Right atrium auricular region (tissue), 2 donors: ENCODE measurements around the gene RXFP4. TPM values are rescaled to one million over a fixed set of nuclear protein-coding genes. Genes with fewer than 3 reads are reported as not detected.

Source experiments
- DNase-seq: peaks from one replicate; pipeline ENCODE4 v3.0.0-alpha.2; 2019; ENCODE audit warnings: low spot score
- H3K27ac ChIP-seq, 2 donors: fragments of 200-600 bp; sonication (generic); 1 replicate in 1 of 2; 2 replicates in 1 of 2; pipeline ENCODE4 v1.5.1; 2016 to 2019
- H3K27me3 ChIP-seq, 2 donors: fragments of 200-600 bp; sonication (generic); one replicate each; pipeline versions ENCODE4 v1.5.1 to v1.6.0; 2017 to 2019
- H3K36me3 ChIP-seq: fragments of 200-600 bp; sonication (generic); one replicate; pipeline ENCODE4 v1.5.1; 2016
- H3K4me1 ChIP-seq, 2 donors: fragments of 200-600 bp; sonication (generic); one replicate each; pipeline versions ENCODE4 v1.5.1 to v1.6.0; 2017 to 2019
- H3K4me3 ChIP-seq, 2 donors: fragments of 200-600 bp; sonication (generic); 1 replicate in 1 of 2; 2 replicates in 1 of 2; pipeline ENCODE4 v1.5.1; 2017 to 2019; ENCODE audit warnings: mild to moderate bottlenecking in 1 of 2, moderate library complexity in 1 of 2
- H3K9me3 ChIP-seq, 2 donors: fragments of 200-600 bp; sonication (generic); one replicate each; pipeline ENCODE4 v1.5.1; 2019
- total RNA-seq, 2 donors: library from RNA; depleted of rRNA; stranded (reverse); fragments of >200 nt; gene quantifications; one replicate each; pipeline ENCODE4 v1.1.0, GENCODE V29; 2016
- TF ChIP-seq, protein P1 (sequence below), 2 donors: fragments of 200-600 bp; sonication (generic); IDR thresholded peaks; one replicate each; pipeline ENCODE4 v1.5.1; 2019; ENCODE audit warnings: antibody characterized with exemption in 2 of 2

The RXFP4 gene
- total RNA-seq, 2 donors from 2014 or later, result not detected

- Histone ChIP-seq H3K4me1 (peaks cover 0 to 45% of the 10 kb centered on the region in 2 donors), H3K27me3 (no peaks in the 10 kb centered on the region), H3K27ac (no peak overlapping the region), H3K36me3 (peaks cover 51% of the 10 kb centered on the region), H3K4me3 (no peak overlapping the region), H3K9me3 (no peaks in the 10 kb centered on the region)
- no peak for DNase-seq
- TF ChIP-seq, protein P1, sequence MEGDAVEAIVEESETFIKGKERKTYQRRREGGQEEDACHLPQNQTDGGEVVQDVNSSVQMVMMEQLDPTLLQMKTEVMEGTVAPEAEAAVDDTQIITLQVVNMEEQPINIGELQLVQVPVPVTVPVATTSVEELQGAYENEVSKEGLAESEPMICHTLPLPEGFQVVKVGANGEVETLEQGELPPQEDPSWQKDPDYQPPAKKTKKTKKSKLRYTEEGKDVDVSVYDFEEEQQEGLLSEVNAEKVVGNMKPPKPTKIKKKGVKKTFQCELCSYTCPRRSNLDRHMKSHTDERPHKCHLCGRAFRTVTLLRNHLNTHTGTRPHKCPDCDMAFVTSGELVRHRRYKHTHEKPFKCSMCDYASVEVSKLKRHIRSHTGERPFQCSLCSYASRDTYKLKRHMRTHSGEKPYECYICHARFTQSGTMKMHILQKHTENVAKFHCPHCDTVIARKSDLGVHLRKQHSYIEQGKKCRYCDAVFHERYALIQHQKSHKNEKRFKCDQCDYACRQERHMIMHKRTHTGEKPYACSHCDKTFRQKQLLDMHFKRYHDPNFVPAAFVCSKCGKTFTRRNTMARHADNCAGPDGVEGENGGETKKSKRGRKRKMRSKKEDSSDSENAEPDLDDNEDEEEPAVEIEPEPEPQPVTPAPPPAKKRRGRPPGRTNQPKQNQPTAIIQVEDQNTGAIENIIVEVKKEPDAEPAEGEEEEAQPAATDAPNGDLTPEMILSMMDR (IDR thresholded peaks at IDR 0.05), result no peak
Measured at GRCh38 chr1:155932487-155932886, 9.0 kb upstream of the RXFP4 start.

- Histone ChIP-seq H3K36me3 (peaks cover 41% of the 10 kb centered on the region), H3K9me3 (no peaks in the 10 kb centered on the region), H3K27me3 (no peaks in the 10 kb centered on the region), H3K27ac (peak overlapping the region; percentile 88 to 93), H3K4me1 (peaks cover 0 to 50% of the 10 kb centered on the region in 2 donors), H3K4me3 (peak overlapping the region; percentile 89 to 94)
- TF ChIP-seq, protein P1 (IDR thresholded peaks at IDR 0.05), result no peak
- no peak for DNase-seq
Measured at GRCh38 chr1:155933591-155934096, 7.8 kb upstream of the RXFP4 start.

GRCh38 chr1:155934097-155934935, 7.1 kb upstream of the RXFP4 start, which contains the start of gene KHDC4:
TSS of gene KHDC4 (minus strand) at chr1:155934413. CDS start at chr1:155934373, 40 bp downstream.
- no peaks in the 10 kb centered on the region for H3K27me3 ChIP-seq
- DNase-seq, result peak; percentile 98
- peak within 1 kb of the TSS; percentile 88 to 93 for H3K27ac ChIP-seq
- TF ChIP-seq, protein P1 (IDR thresholded peaks at IDR 0.05), result peak in 1 of 2 donors; percentile 47
- no peaks in the 10 kb centered on the region for H3K9me3 ChIP-seq
- peaks cover 0 to 57% of the 10 kb centered on the region in 2 donors for H3K4me1 ChIP-seq
- H3K4me3 ChIP-seq, result peak within 1 kb of the TSS; percentile 89 to 94
- peaks cover 34% of the 10 kb centered on the region for H3K36me3 ChIP-seq

DNA sequence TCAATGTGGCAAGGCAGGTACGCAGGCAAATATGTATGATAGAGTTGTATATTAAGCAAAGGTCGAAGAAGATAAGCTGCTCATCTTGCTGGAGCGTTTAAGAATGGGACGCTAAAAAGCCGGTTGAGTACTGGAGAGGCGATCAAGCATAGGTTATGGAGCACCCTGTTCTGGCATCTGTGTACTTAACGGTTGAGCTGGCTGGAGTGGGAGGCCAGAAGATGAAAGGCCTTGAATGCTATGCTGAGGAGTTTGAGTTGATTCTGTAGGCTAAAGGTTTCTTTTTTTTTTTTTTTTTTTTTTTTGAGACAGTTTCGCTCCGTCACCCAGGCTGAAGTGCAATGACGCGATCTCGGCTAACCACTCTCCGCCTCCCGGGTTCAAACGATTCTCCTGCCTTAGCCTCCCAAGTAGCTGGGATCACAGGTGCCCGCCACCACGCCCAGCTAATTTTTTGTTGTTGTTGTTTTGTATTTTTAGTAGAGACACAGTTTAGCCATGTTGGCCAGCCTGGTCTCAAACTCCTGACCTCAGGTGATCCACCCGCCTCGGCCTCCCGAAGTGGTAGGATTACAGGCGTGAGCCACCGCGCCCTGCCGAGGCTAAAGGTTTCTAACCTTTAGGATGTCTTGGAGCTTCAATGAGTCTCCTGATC, 6.4 kb upstream of the RXFP4 start:
- no peak for DNase-seq

DNA sequence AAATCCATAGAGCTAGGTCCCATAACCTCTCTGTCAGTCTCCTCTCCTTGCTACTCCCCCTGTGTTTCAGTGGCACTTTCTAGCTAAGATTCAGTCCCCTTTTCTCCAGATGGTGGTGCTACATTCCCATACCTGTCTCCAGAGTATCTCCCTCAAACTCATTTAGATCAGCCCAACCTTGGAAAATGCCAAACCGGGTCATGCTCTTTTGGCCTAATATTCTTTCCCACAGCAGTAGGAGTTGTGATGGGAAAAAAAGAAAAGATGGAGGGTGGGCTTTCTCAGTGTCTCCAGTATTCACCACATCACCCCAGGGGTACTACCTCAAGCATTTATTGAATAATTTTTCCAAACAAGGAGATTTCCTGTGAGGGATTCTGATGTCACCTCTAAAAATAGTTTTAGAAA, 3.2 kb upstream of the RXFP4 start:
- no peaks in the 10 kb centered on the region for H3K36me3 ChIP-seq
- peak overlapping the region; percentile 51 to 70 for H3K27ac ChIP-seq
- TF ChIP-seq, protein P1 (IDR thresholded peaks at IDR 0.05), result peak; percentile 44 to 71
- no peak for DNase-seq
- peaks cover 0 to 62% of the 10 kb centered on the region in 2 donors for H3K4me1 ChIP-seq
- H3K4me3 ChIP-seq, result no peak overlapping the region
- H3K27me3 ChIP-seq, result no peaks in the 10 kb centered on the region
- no peaks in the 10 kb centered on the region for H3K9me3 ChIP-seq

More for the DNA sequence above, 6.4 kb upstream of the RXFP4 start:
- peaks cover 27% of the 10 kb centered on the region for H3K36me3 ChIP-seq
- peak overlapping the region; percentile 89 to 94 for H3K4me3 ChIP-seq
- H3K4me1 ChIP-seq, result peaks cover 0 to 62% of the 10 kb centered on the region in 2 donors
- no peaks in the 10 kb centered on the region for H3K27me3 ChIP-seq
- no peaks in the 10 kb centered on the region for H3K9me3 ChIP-seq
- peak overlapping the region; percentile 88 to 93 for H3K27ac ChIP-seq
- TF ChIP-seq, protein P1 (IDR thresholded peaks at IDR 0.05), result no peak
